Measurements from ENCODE around the gene CD99.
"Not testable (repeated sequence)": the region's sequence is repeated elsewhere in the genome, so short reads cannot be mapped to it uniquely, and the experiment has no call there.

The CD99 gene

GRCh38 chrX:2672084-2672483 lies 19.0 kb upstream of the CD99 start:
- H3K4me3 ChIP-seq (ENCODE audit: low read depth, low read length), result no peak overlapping the region
- no peak for DNase-seq (ENCODE audit: low read depth)
- TF ChIP-seq CTCF (IDR thresholded peaks at IDR 0.05; ENCODE audit: control insufficient read depth, extremely low read depth, insufficient read depth), result no peak

DNA sequence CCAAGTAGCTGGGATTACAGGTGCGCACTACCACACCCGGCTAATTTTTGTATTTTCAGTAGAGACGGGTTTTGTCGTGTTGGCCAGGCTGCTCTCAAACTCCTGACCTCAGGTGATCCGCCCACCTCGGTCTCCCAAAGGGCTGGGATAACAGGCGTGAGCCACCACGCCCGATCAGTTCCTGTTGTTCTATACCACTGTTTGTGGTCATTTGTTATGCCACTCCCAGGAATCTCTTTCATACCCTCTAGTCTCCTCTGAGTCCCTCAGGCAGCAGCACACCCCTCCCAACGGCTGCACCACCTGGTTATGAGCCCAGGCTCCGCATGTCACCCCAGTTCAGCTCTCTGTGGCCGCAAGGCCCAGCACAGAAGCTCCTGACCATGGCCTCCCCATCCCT lies 17.5 kb upstream of the CD99 start:
- no peak for TF ChIP-seq CTCF (IDR thresholded peaks at IDR 0.05; ENCODE audit: control insufficient read depth, extremely low read depth, insufficient read depth)
- DNase-seq (ENCODE audit: low read depth), result no peak

GRCh38 chrX:2675657-2676200 lies 15.4 kb upstream of the CD99 start:
- DNase-seq (ENCODE audit: low read depth); H3K4me3 ChIP-seq (ENCODE audit: low read depth, low read length): not testable (repeated sequence)

More for the DNA sequence above, 17.5 kb upstream of the CD99 start:
- H3K4me3 ChIP-seq (ENCODE audit: low read depth, low read length), result no peak overlapping the region

GRCh38 chrX:2676794-2677675 lies 14.1 kb upstream of the CD99 start:
- no peak for DNase-seq (ENCODE audit: low read depth)
- no peak overlapping the region for H3K4me3 ChIP-seq (ENCODE audit: low read depth, low read length)
- no peak for TF ChIP-seq CTCF (IDR thresholded peaks at IDR 0.05; ENCODE audit: control insufficient read depth, extremely low read depth, insufficient read depth)

GRCh38 chrX:2677764-2678163 lies 13.3 kb upstream of the CD99 start:
- TF ChIP-seq CTCF (IDR thresholded peaks at IDR 0.05; ENCODE audit: control insufficient read depth, extremely low read depth, insufficient read depth), result no peak
- H3K4me3 ChIP-seq (ENCODE audit: low read depth, low read length), result no peak overlapping the region
- peak; percentile 90 for DNase-seq (ENCODE audit: low read depth)

- H3K4me3 ChIP-seq (ENCODE audit: low read depth, low read length), result no peak overlapping the region
- TF ChIP-seq CTCF (IDR thresholded peaks at IDR 0.05; ENCODE audit: control insufficient read depth, extremely low read depth, insufficient read depth), result no peak
- peak; percentile 88 for DNase-seq (ENCODE audit: low read depth)
Measured at GRCh38 chrX:2678583-2678982, 12.5 kb upstream of the CD99 start.

GRCh38 chrX:2679534-2680485 lies 11.3 kb upstream of the CD99 start:
- peak; percentile 74 for DNase-seq (ENCODE audit: low read depth)

More at GRCh38 chrX:2679534-2680485, 11.3 kb upstream of the CD99 start:
- no peak for TF ChIP-seq CTCF (IDR thresholded peaks at IDR 0.05; ENCODE audit: control insufficient read depth, extremely low read depth, insufficient read depth)
- H3K4me3 ChIP-seq (ENCODE audit: low read depth, low read length), result no peak overlapping the region

Measured in LNCaP clone FGC (cell line).